ENCODE results near the gene PTGR2. TPM values are rescaled to one million over a fixed set of nuclear protein-coding genes. Genes with fewer than 3 reads are reported as not detected.
A peak's percentile ranks its signal among the peaks of the same experiment; 100 is the strongest.

Gene PTGR2
- total and polyA plus RNA-seq, 4 donors = 4.2 to 9.5 (median 7.9) TPM

- TF ChIP-seq HNF4G (IDR thresholded peaks at IDR 0.05) (no peak), RXRA (IDR thresholded peaks at IDR 0.05) (no peak)
- TF ChIP-seq, protein P1, sequence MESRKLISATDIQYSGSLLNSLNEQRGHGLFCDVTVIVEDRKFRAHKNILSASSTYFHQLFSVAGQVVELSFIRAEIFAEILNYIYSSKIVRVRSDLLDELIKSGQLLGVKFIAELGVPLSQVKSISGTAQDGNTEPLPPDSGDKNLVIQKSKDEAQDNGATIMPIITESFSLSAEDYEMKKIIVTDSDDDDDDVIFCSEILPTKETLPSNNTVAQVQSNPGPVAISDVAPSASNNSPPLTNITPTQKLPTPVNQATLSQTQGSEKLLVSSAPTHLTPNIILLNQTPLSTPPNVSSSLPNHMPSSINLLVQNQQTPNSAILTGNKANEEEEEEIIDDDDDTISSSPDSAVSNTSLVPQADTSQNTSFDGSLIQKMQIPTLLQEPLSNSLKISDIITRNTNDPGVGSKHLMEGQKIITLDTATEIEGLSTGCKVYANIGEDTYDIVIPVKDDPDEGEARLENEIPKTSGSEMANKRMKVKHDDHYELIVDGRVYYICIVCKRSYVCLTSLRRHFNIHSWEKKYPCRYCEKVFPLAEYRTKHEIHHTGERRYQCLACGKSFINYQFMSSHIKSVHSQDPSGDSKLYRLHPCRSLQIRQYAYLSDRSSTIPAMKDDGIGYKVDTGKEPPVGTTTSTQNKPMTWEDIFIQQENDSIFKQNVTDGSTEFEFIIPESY (IDR thresholded peaks at IDR 0.05) = no peak
Measured at GRCh38 chr14:73824536-73824935, 27.1 kb upstream of the PTGR2 start (continued).

DNA sequence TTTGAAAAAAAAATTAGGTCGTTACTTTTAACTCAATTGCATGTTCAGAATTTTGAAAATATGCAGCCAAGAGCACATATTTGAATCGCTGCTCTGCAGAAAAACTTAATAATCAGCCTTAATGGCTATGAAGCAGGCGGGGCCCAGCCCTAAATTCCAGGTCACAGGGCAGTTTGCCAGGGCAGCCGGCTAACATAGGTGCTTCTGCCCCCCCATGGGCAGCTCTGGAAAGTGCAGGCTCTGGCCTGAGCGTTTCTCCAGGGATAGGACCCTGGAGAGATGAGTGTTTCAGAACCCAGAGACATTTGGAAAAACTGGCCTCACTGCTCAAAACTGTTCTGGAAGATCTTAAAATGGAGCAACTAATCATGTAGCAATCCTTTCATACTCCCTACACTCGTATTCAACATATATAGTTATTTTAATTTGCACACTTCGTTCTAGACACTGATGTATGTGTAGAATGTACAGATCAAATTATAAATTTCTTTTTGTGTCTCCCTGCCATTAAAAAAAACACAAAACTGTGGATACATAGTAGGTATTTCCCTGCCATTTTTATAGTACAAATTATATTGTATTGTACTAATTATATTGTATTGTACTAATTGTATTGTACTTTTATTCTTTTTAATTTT is 26.0 kb upstream of the PTGR2 start:
- Histone ChIP-seq H3K27ac (ENCODE audit: low read depth in 1 of 2, low read length in 2 of 2) (peak overlapping the region in 1 of 2 donors; percentile 7), H3K36me3 (ENCODE audit: control insufficient read depth in 4 of 4, insufficient read depth in 3 of 4, low read depth in 1 of 4, low read length in 3 of 4) (no peaks in the 10 kb centered on the region), H3K4me1 (ENCODE audit: control insufficient read depth in 4 of 4, insufficient read depth in 4 of 4, low read length in 3 of 4) (peaks cover 0 to 7% (median 3%) of the 10 kb centered on the region in 4 donors), H3K27me3 (ENCODE audit: control insufficient read depth in 4 of 4, insufficient read depth in 4 of 4, low read length in 3 of 4) (no peaks in the 10 kb centered on the region), H3K9me3 (ENCODE audit: control insufficient read depth in 4 of 4, low read length in 3 of 4) (no peaks in the 10 kb centered on the region), H3K4me3 (ENCODE audit: low read depth in 1 of 3, low read length in 3 of 3) (no peak overlapping the region), H3K9ac (ENCODE audit: low read depth in 1 of 2, low read length in 2 of 2) (no peak overlapping the region)
- TF ChIP-seq HNF4G (IDR thresholded peaks at IDR 0.05) (no peak), FOXA1 (IDR thresholded peaks at IDR 0.05) (no peak), HNF4A (conservative IDR thresholded peaks at IDR 0.05) (peak; percentile 30 to 49), RXRA (IDR thresholded peaks at IDR 0.05) (peak; percentile 56 to 66), NR2F2 (IDR thresholded peaks at IDR 0.05) (peak; percentile 87), FOXA2 (IDR thresholded peaks at IDR 0.05) (no peak), CTCF (IDR thresholded peaks at IDR 0.05; ENCODE audit: low read depth, low read length, missing input control) (peak; percentile 94), YY1 (IDR thresholded peaks at IDR 0.05) (peak; percentile 34), TAF1 (conservative IDR thresholded peaks at IDR 0.05) (no peak), JUND (IDR thresholded peaks at IDR 0.05) (no peak), RAD21 (IDR thresholded peaks at IDR 0.05) (peak; percentile 98), SP1 (IDR thresholded peaks at IDR 0.05) (peak; percentile 19), GABPA (IDR thresholded peaks at IDR 0.05 in 1 of 2, conservative IDR thresholded peaks at IDR 0.05 in 1 of 2) (no peak), EGR1 (IDR thresholded peaks at IDR 0.05; ENCODE audit: low read depth in 2 of 2) (no peak)
- TF ChIP-seq, protein P1 (IDR thresholded peaks at IDR 0.05) = no peak
- TF ChIP-seq, protein P2, sequence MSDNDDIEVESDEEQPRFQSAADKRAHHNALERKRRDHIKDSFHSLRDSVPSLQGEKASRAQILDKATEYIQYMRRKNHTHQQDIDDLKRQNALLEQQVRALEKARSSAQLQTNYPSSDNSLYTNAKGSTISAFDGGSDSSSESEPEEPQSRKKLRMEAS (IDR thresholded peaks at IDR 0.05) = no peak
- TF ChIP-seq, protein P3, sequence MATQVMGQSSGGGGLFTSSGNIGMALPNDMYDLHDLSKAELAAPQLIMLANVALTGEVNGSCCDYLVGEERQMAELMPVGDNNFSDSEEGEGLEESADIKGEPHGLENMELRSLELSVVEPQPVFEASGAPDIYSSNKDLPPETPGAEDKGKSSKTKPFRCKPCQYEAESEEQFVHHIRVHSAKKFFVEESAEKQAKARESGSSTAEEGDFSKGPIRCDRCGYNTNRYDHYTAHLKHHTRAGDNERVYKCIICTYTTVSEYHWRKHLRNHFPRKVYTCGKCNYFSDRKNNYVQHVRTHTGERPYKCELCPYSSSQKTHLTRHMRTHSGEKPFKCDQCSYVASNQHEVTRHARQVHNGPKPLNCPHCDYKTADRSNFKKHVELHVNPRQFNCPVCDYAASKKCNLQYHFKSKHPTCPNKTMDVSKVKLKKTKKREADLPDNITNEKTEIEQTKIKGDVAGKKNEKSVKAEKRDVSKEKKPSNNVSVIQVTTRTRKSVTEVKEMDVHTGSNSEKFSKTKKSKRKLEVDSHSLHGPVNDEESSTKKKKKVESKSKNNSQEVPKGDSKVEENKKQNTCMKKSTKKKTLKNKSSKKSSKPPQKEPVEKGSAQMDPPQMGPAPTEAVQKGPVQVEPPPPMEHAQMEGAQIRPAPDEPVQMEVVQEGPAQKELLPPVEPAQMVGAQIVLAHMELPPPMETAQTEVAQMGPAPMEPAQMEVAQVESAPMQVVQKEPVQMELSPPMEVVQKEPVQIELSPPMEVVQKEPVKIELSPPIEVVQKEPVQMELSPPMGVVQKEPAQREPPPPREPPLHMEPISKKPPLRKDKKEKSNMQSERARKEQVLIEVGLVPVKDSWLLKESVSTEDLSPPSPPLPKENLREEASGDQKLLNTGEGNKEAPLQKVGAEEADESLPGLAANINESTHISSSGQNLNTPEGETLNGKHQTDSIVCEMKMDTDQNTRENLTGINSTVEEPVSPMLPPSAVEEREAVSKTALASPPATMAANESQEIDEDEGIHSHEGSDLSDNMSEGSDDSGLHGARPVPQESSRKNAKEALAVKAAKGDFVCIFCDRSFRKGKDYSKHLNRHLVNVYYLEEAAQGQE (IDR thresholded peaks at IDR 0.05) = no peak
- TF ChIP-seq, protein P4, sequence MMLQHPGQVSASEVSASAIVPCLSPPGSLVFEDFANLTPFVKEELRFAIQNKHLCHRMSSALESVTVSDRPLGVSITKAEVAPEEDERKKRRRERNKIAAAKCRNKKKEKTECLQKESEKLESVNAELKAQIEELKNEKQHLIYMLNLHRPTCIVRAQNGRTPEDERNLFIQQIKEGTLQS (IDR thresholded peaks at IDR 0.05) = no peak
- DNase-seq (ENCODE audit: low spot score) = peak; percentile 90
- WGBS = 15% methylated on average over 7 of the region's 7 CpGs
